22Rv1 (cell line): Measurements from ENCODE around the gene NCF2.

Source experiments
- H3K27ac ChIP-seq: fragments of 450-650 bp; 2 replicates; pipeline ENCODE4 v1.5.1; 2017
- CTCF ChIP-seq: fragments of 450-650 bp; IDR thresholded peaks from 2 replicates; pipeline ENCODE4 v1.5.1; 2017; ENCODE audit warnings: mild to moderate bottlenecking
- ZFX ChIP-seq: fragments of 450-650 bp; IDR thresholded peaks from 2 replicates; pipeline ENCODE4 v1.6.1; 2017; ENCODE audit warnings: antibody characterized with exemption, borderline replicate concordance

The NCF2 gene

GRCh38 chr1:183553764-183554163 lies 36.5 kb downstream of the NCF2 start:
- H3K27ac ChIP-seq, result no peak overlapping the region
- TF ChIP-seq ZFX (no peak), CTCF (no peak)

GRCh38 chr1:183553331-183553730 lies 36.9 kb downstream of the NCF2 start:
- no peak for TF ChIP-seq CTCF
- H3K27ac ChIP-seq, result no peak overlapping the region

GRCh38 chr1:183552891-183553290 lies 37.4 kb downstream of the NCF2 start:
- no peak overlapping the region for H3K27ac ChIP-seq
- no peak for TF ChIP-seq ZFX
- no peak for TF ChIP-seq CTCF

- no peak overlapping the region for H3K27ac ChIP-seq
- TF ChIP-seq ZFX (no peak), CTCF (no peak)
These were observed 37.8 kb downstream of the NCF2 start for GRCh38 chr1:183552441-183552840.

GRCh38 chr1:183551924-183552323 lies 38.3 kb downstream of the NCF2 start:
- TF ChIP-seq CTCF, result no peak
- TF ChIP-seq ZFX, result no peak
- H3K27ac ChIP-seq, result no peak overlapping the region

GRCh38 chr1:183550915-183551314 lies 39.3 kb downstream of the NCF2 start:
- no peak overlapping the region for H3K27ac ChIP-seq
- TF ChIP-seq CTCF (no peak), ZFX (no peak)

- H3K27ac ChIP-seq, result no peak overlapping the region
- TF ChIP-seq CTCF (no peak), ZFX (no peak)
These were observed 42.1 kb downstream of the NCF2 start for GRCh38 chr1:183548116-183548515.
